Airway epithelial cell (primary cell): ENCODE measurements around the gene KLK4. TPM values are rescaled to one million over a fixed set of nuclear protein-coding genes. Genes with fewer than 3 reads are reported as not detected.

Source experiments
- total RNA-seq: library from RNA; depleted of rRNA; stranded (reverse); fragments of >200 nt; gene quantifications from 2 replicates; pipeline ENCODE4 v1.2.3, GENCODE V29; 2015

KLK4 gene
- not detected in 2 replicates for total RNA-seq

GRCh38 chr19:50911206-50912101 is at the start of gene KLK4:
TSS of gene KLK4 (minus strand) at chr19:50911395. CDS start at chr19:50910738, 657 bp downstream.

GRCh38 chr19:50952910-50953309 is 41.7 kb upstream of the KLK4 start, which contains the start of gene KLK5:
TSS of gene KLK5 (minus strand) at chr19:50953038. CDS start at chr19:50952657, 381 bp downstream.

GRCh38 chr19:50873056-50873455 is 38.1 kb downstream of the KLK4 start, which contains the start of gene KLK2:
TSS of gene KLK2 (plus strand) at chr19:50873439. CDS start at chr19:50873474, 35 bp downstream.

Other genes with a start within 250 kb of the KLK4 start
- gene SHANK1, start 191.6 kb downstream of the KLK4 start, total RNA-seq = 0.35 TPM in 1 of 2 replicates, not detected in the other
- 3.7 and 4.9 TPM in 2 replicates for gene CLEC11A, start 188.0 kb downstream of the KLK4 start, total RNA-seq
- gene GPR32, start 140.9 kb downstream of the KLK4 start, total RNA-seq = not detected in 2 replicates
- gene ACP4, start 121.0 kb downstream of the KLK4 start, total RNA-seq = not detected in 2 replicates
- gene KLK1, start 87.6 kb downstream of the KLK4 start, total RNA-seq = 1.3 TPM in 1 of 2 replicates, not detected in the other
- not detected in 2 replicates for gene KLK15, start 77.8 kb downstream of the KLK4 start, total RNA-seq
- not detected in 2 replicates for gene KLK3, start 56.5 kb downstream of the KLK4 start, total RNA-seq
- gene KLK2, start 38.0 kb downstream of the KLK4 start, total RNA-seq = not detected in 2 replicates
- 41.5 and 42.7 TPM in 2 replicates for gene KLK5, start 41.6 kb upstream of the KLK4 start, total RNA-seq
- gene KLK6, start 58.2 kb upstream of the KLK4 start, total RNA-seq = 2.2 and 2.8 TPM in 2 replicates
- 60.4 and 65.1 TPM in 2 replicates for gene KLK7, start 72.5 kb upstream of the KLK4 start, total RNA-seq
- gene KLK8, start 90.2 kb upstream of the KLK4 start, total RNA-seq = 56.3 and 78.2 TPM in 2 replicates
- gene KLK10, start 108.3 kb upstream of the KLK4 start, total RNA-seq = 183 and 202 TPM in 2 replicates
- 42.9 and 68.4 TPM in 2 replicates for gene KLK11, start 115.2 kb upstream of the KLK4 start, total RNA-seq
- gene KLK12, start 123.6 kb upstream of the KLK4 start, total RNA-seq = 30.3 and 33.1 TPM in 2 replicates
- gene KLK13, start 153.7 kb upstream of the KLK4 start, total RNA-seq = 1.3 and 1.5 TPM in 2 replicates
- not detected in 2 replicates for gene KLK14, start 171.5 kb upstream of the KLK4 start, total RNA-seq
- gene CTU1, start 197.0 kb upstream of the KLK4 start, total RNA-seq = 14.5 and 18.1 TPM in 2 replicates
- gene SIGLEC9, start 213.5 kb upstream of the KLK4 start, total RNA-seq = not detected in 2 replicates
- gene SIGLEC7, start 230.9 kb upstream of the KLK4 start, total RNA-seq = not detected in 2 replicates